GM19099 (cell line): ENCODE data around the gene RAB7A.

Experiments used
- POLR2A ChIP-seq: IDR thresholded peaks from 3 replicates; pipeline ENCODE4 v1.6.1; 2011; ENCODE audit warnings: low read depth; ENCODE audit not compliant: insufficient read length; ENCODE audit errors: extremely low read depth

Gene RAB7A

DNA sequence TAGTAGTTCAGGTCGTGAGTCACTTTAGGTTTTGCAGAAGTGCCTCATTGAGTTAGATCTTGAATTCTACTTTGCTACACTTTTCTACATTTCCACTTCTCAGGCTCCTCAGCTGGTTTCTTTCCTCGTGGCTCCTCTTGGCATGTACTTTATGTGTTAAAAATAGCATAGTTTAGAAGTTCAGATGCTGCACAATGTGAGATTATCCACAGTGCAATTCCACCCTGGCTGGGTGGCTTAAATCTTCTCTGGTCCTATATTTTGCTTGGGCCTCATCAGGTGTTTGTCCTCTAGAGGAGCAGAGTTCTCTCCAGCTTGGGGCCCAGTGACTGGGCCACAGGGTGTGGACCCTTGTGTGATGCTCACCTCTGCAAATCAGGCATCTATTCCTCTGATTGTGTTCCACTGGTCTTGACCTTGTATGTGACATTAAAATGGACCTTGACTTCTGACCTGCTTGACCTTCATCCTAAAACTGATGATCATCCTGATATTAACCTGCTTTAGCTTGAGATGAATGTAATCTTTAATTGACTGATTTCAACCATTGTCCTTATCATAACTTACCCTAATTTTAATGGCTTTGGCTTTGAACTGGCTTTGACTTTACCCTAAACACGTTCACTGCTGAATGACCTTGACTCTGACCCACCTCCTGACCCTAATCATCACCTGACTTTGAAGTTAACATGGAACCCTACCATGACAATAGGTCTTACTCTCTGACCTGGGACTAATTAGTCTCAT lies 89.5 kb downstream of the RAB7A start:
- no peak for TF ChIP-seq POLR2A

DNA sequence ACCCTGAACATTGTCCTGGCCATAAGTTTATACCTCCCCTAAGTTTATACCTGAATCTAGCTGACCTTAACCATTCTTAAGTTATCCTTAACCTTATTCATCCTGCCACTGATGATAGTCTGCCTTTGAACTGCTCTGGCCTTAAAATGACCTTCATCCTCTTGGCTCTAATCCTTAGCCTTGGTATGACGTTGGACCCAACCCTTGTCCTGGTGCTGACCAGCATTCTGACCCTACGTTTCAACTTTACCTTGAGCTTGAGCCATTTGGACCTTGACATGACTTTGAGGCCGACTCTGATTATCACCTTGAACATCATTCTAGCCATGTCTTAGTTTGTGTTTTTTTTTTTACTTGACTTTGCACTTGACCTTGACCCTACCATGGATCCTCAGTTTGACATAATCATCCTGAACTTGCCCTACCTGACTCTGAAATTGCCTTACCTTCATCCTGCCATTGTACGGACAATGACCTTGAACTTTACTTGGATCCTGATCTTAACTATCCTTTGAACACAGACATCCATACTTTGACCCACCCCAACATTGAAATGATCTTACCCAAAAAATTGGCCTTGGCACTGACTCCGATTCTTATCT lies 92.3 kb downstream of the RAB7A start:
- TF ChIP-seq POLR2A = no peak

DNA sequence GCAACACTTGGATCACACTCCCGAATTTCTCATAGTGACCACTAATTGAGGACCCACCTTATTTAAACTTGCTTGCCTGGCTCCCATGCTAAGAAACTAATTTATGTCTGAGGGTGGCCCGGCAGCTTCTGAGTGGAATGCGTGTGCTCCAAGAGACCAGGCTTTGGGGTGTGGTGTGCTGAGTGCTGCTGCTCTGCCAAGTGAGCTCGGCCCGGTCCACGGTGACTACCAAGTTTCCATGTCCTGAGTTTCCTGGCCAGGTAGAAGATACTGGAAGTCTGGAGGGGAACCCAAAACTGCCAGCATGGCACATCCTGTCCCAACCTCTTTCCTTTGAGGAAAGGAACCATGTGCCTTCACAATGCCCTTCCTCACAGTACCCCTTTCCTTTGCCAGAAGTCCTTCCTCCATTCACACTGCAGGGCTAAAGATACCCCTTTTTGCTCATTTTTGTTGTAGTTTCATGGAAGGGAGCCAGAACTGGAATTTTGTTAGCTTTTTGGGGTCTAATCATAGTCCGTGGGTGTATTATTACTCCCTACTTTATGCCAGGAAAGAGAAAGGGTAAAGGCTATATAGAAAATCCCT lies 94.4 kb downstream of the RAB7A start:
- TF ChIP-seq POLR2A = no peak

DNA sequence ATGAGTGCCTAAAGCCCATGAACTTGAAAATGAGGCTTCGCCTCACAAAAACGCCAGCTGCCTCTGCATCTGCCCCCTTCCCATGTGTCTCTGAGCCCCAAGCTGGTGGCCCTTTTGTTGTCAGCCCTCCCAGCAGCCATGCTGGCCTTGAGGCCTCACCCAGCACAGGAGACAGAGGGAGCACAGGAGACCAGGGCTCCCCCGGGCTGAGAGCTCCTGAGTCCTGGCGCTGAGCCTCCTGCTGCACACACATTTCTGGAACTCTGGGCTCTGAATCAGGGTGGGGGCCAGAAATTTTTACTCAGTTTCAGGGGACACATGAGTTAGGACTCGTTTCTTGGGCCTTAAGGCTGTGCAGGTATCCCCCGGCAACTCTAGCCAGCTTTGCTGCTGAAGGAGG lies 97.0 kb downstream of the RAB7A start:
- TF ChIP-seq POLR2A = no peak

DNA sequence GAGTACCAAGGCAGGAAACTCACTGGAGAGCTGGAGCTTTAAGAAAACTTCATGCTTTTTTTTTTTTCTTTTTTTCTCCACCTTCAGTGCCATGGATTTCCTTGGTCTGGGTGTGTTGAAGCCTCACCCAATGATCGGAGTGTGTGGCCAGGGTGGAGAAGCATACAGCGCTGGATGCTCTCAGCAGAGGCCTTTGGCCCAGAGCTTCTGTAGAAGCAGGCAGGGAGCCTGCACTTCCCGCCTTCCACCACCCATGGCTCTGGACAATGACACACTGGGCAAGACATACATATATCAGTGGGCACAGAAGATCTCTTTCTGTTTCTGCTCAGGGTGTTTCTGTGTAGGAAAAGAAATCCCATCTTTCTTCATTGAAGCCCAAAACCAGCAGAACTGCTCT lies 97.6 kb downstream of the RAB7A start:
- TF ChIP-seq POLR2A = no peak

DNA sequence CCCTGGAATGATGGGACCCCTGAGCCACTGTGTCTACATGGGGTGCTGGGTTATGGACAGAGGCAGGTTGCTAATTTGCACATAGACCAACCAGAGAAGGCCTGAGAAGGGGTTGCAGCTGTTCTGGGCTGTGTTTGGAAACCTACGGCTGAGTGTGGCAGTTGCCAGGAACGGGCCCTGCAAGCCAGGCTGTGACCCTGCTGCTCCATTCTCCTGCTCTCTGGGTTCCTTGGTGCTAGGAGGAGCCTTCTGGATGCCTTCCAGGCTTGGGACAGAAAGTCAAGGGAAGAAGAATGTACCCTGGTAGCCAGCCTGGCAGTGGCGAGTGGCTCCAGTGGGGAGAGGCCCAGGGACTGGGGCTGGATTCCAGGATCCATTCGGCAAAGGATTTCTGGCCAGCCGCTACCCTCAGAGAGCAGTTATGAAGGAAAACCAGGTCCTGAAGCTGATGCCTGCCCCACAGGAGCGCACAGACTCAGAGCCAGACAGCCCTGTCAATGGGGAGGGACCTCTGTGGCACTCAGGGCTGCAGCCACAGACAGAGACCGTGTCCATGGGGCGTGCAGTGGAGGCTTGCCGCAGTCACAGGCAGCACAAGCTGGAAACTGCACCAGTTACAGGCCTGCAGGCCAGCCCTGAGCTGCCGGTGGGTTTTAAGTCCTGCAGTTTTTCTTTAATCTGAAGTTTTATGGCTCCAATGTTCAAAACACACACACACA lies 98.3 kb downstream of the RAB7A start:
- no peak for TF ChIP-seq POLR2A

DNA sequence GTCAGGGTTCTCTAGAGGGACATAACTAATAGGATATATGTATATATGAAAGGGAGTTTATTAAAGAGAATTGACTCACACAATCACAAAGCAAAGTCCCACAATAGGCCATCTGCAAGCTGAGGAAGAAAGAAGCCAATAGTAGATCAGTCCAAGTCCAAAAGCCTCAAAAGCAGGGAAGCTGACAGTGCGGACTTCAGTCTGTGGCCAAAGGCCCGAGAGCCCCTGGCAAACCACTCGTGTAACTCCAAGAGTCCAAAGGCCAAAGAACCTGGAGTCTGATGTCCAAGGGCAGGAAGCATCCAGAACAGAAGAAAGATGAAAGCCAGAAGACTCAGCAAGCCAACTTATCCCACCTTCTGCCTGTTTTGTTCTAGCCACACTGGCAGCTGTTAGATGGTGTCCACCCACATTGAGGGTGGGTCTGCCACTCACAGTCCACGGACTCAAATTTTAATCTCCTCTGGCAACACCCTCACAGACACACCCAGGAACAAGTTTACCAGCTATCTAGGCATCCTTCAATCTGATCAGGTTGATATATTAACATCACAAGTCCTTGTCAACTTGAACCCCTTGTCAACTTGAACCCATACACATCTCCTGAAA lies 99.2 kb downstream of the RAB7A start:
- no peak for TF ChIP-seq POLR2A

DNA sequence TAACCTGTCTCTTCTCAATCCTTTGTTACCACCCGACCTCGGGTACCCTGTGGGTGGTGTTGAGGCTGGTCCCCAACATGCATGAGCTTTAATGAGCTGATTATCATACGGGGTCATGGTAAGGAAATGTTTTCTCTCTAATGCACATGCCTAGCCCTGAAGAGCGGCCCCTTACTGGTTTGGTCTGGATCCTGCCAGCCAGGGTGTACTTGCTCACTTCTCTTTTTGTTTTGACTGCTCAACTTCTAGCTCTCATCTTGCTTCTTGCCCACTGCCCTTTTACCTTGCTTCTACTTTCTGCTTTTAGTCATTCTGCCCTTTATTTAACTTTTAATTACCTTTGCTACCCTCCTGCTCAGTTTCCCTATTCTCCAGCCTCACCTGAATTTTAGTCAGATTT lies 109.1 kb downstream of the RAB7A start:
- TF ChIP-seq POLR2A = no peak

DNA sequence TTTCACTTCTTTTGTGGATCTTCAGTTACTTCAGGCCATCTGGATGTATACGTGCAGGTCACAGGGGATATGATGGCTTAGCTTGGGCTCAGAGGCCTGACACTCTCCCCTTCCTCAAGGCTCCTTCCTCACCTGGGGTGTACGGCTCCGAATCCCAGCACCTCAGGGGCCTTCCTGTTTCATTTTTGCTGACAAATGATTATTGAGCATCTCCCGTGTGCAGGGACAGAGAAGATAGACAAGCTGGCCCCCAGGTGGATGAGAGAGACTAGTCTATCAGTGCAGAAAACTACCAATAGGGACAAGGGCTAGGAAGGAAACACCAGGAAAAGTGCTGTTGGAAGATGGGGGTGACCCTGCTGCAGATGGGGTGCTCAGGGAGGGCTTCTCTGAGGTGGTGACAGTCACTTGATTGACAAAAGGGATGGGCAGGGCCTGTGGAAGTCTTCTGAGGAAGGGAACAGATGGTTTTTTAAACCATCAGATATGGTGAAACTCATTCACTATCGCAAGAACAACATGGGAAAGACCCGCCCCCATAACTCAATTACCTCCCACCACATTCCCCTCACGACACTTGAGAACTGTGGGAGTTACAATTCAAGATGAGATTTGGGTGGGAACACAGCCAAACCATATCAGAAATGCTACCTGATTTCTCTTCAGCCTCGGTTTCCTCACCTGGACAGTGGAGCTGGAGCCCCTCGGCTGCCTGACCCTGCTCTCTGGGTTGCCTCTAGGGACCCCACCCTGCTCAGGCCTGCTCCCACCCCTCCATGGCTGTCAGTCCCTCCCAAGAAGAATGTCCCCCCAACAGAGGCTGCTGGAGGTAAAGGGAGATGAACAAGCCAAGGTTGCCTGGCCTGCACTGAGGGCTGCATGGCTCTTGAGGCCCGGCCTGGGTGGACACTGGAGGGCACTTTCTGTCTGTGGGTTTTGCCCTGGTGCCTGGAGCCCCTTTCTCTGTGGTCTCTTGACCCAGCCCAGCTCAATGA lies 116.2 kb downstream of the RAB7A start:
- no peak for TF ChIP-seq POLR2A

DNA sequence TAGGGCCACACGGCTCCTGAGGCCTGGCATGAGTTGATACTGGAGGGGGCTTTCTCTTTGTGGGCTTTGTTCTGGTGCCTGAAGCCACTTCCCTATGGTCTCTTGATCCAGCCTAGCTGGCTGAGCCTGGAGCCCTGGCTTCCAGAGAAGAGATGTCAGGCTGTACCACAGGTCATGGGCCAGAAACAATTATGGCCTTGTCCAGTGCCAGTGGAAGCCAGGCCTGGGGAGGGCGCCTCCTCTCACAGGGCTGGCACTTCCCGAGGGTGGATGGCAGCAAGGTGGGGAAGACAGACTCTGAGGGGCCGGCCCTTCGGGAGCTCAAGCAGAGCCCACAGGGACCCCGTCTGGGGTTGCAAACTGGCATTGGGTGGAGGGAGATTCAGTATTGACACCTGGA lies 118.5 kb downstream of the RAB7A start:
- TF ChIP-seq POLR2A = no peak

DNA sequence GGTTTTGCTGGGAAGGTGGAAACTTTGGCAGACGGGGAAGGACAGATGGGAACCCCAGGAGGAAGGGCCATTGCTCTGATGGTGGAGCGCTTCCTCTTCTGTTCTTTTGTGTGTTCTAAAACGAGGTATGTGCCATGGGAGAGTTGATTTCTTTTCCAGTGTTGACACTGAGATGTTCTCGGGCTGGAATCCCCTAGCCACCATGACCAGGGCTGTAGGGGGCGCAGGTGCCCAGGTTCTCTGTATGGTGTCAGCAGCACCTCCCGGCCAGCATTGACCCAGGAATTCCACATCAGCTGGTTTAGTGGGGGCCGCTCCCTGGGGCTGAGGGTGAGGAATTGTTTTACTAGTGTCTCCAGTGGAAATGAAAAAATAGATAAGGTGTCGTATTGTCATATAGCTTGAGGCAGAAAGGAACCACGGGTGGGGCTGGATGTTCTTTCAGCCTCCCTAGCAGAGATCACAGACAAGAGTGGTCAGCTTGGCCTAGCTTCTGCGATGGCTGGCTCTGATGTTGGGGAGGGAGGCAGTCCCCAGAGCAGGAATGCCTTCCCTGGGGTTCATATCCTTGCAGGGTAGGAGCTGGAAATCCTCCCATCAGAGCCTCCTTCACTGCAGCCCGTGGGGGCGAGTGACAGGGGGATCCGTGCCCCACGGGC lies 119.3 kb downstream of the RAB7A start:
- no peak for TF ChIP-seq POLR2A

DNA sequence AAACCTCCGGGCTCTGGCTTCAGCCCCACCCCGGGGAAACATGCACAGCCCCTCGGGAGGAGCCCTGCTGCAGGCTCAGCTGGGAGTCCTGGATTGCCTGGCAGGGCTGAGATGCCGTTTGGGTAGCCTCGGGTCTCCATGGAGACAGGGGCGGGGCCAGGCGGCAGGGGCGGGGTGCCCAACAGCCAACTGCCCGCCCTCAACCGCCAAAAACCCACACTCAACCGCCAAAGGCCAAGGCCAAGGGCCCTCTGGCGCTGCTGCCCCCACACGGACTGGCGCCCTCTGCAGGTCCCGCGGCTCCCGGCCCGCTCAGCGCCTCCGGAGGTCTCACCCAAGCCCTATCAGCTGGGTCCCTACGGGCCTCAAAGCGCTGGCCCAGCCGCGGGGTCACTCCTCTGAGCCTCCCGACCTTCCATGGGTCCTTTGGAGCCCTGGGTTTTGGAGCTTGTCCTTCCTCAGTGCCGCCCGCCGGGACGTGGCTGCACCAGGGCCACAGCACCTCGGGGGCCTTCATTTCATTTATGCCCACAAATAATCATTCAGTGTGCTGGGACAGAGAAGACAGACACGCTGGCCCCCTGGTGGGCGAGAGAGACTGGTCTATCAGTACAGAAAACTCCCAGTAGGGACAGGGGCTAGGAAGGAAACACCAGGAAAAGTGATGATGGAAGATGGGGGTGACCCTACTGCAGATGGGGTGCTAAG lies 119.9 kb downstream of the RAB7A start:
- TF ChIP-seq POLR2A = no peak

DNA sequence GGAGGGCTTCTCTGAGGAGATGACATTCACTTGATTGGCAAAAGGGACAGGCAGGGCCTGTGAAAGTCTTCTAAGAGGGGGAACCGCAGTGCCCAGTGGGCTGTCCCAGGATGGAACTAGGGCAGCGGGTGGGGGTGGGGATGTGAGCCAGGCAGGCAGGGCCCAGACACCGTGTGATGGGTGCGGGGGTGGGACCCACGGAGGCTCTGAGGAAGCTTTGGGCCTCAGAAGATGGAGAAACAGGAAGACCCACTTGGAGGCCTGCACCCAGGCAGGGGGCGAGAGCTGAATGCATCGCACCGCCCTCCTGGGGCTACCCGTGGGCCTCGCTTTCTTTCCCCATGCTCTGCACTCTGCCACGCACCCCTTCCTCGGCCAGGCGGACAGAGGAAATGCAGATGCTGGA lies 120.5 kb downstream of the RAB7A start:
- TF ChIP-seq POLR2A = no peak
